PC-3 (cell line): Measurements from ENCODE around the gene ITCH. TPM values are rescaled to one million over a fixed set of nuclear protein-coding genes. Genes with fewer than 3 reads are reported as not detected.

ENCODE experiments used
- ATAC-seq: fragments of 200-7000 bp; cut with Tn5 transposase; 2 replicates; pipeline ENCODE4 v1.9.1; 2020; ENCODE audit warnings: mild to moderate bottlenecking, moderate library complexity
- BruUV-seq: library from RNA; stranded (reverse); fragments of 400-500 nt; replicated peaks from 2 replicates; lab custom pipeline; 2021; lab: Mats Ljungman, UMichigan
- CTCF ChIA-PET: fragments of 300-600 bp; sonication (Branson Sonifier 250); formaldehyde crosslinking; loops from one replicate; lab custom pipeline; 2022; ENCODE audit warnings: antibody characterized with exemption; lab: Charles Lee
- POLR2A ChIA-PET: fragments of 300-600 bp; sonication (Branson Sonifier 250); formaldehyde crosslinking; loops from one replicate; lab custom pipeline; 2022; ENCODE audit warnings: antibody characterized with exemption; ENCODE audit not compliant: unreplicated experiment; lab: Charles Lee
- DNase-seq: peaks from one replicate; pipeline ENCODE4 v3.0.0-alpha.2; 2015
- H2AFZ ChIP-seq: fragments of 300-600 bp; sonication (generic); 2 replicates; pipeline ENCODE4 v1.6.0; 2016; ENCODE audit warnings: antibody characterized with exemption, low read length
- H3F3A ChIP-seq: fragments of 300-600 bp; sonication (generic); one replicate; pipeline ENCODE4 v1.6.0; 2017; ENCODE audit warnings: antibody characterized with exemption, low read length, control low read depth, mild to moderate bottlenecking; ENCODE audit not compliant: unreplicated experiment
- H3K27ac ChIP-seq: fragments of 300-600 bp; sonication (generic); 2 replicates; pipeline ENCODE4 v1.5.1; 2016; ENCODE audit warnings: mild to moderate bottlenecking, low read length
- H3K27me3 ChIP-seq: fragments of 300-600 bp; sonication (generic); 2 replicates; pipeline ENCODE4 v1.6.1; 2016; ENCODE audit warnings: low read length, mixed read lengths
- H3K36me3 ChIP-seq: fragments of 300-600 bp; sonication (generic); 2 replicates; pipeline ENCODE4 v1.6.1; 2016; ENCODE audit warnings: low read depth, mixed run types, low read length, mixed read lengths
- H3K4me1 ChIP-seq: fragments of 300-600 bp; sonication (generic); 2 replicates; pipeline ENCODE4 v1.5.1; 2016; ENCODE audit warnings: low read length; ENCODE audit not compliant: insufficient read depth
- H3K4me2 ChIP-seq: fragments of 300-600 bp; sonication (generic); 2 replicates; pipeline ENCODE4 v1.6.0; 2016; ENCODE audit warnings: low read length
- H3K4me3 ChIP-seq: fragments of 300-600 bp; sonication (generic); 2 replicates; pipeline ENCODE4 v1.5.1; 2016; ENCODE audit warnings: mild to moderate bottlenecking, low read length, mixed read lengths
- H3K79me2 ChIP-seq: fragments of 300-600 bp; sonication (generic); 2 replicates; pipeline ENCODE4 v1.6.1; 2017; ENCODE audit warnings: low read length, mixed read lengths
- H3K9ac ChIP-seq: fragments of 300-600 bp; sonication (generic); 2 replicates; pipeline ENCODE4 v1.6.0; 2016; ENCODE audit warnings: mild to moderate bottlenecking, low read length
- H3K9me2 ChIP-seq: fragments of 300-600 bp; sonication (generic); replicated peaks from 2 replicates; pipeline ENCODE4 v1.6.1; 2016; ENCODE audit warnings: mixed run types, low read length, mixed read lengths
- H3K9me3 ChIP-seq: fragments of 300-600 bp; sonication (generic); 2 replicates; pipeline ENCODE4 v1.6.1; 2016; ENCODE audit warnings: low read length, mixed read lengths
- H4K20me1 ChIP-seq: fragments of 300-600 bp; sonication (generic); 2 replicates; pipeline ENCODE4 v1.6.1; 2016; ENCODE audit warnings: low read length, mixed read lengths
- CTCF ChIP-seq: fragments of 300-600 bp; sonication (generic); conservative IDR thresholded peaks from 2 replicates; pipeline ENCODE4 v1.5.1; 2017; ENCODE audit warnings: antibody characterized with exemption, low read depth, mild to moderate bottlenecking, low read length
- EZH2 ChIP-seq: fragments of 300-600 bp; sonication (generic); IDR thresholded peaks from one replicate; pipeline ENCODE4 v1.6.1; 2017; ENCODE audit warnings: antibody characterized with exemption, mild to moderate bottlenecking, low read length; ENCODE audit not compliant: unreplicated experiment
- EZH2phosphoT487 ChIP-seq: fragments of 300-600 bp; sonication (generic); IDR thresholded peaks from 2 replicates; pipeline ENCODE4 v1.6.1; 2018; ENCODE audit warnings: mild to moderate bottlenecking, antibody characterized with exemption, low read length, borderline replicate concordance
- intact Hi-C: fragments of 100-400 bp; cut with micrococcal nuclease; formaldehyde crosslinking; loops from 2 replicates; pipeline ENCODE4 v1.9.0; 2023
- total RNA-seq: library from RNA; depleted of rRNA; stranded (reverse); fragments of >200 nt; gene quantifications from 2 replicates; pipeline ENCODE4 v1.2.3, GENCODE V29; 2014

ITCH gene
- total RNA-seq, 1 experiment from 2014 or later, result 54.8 TPM

- TF ChIP-seq EZH2phosphoT487, result no peak
- TF ChIP-seq CTCF, result no peak
- TF ChIP-seq EZH2, result no peak
- Histone ChIP-seq H3F3A (no peaks in the 10 kb centered on the region), H3K9me2 (no peaks in the 10 kb centered on the region), H3K27me3 (no peaks in the 10 kb centered on the region), H3K4me2 (no peak overlapping the region), H3K36me3 (peaks cover 15% of the 10 kb centered on the region), H4K20me1 (peaks cover 17% of the 10 kb centered on the region), H2AFZ (no peak overlapping the region), H3K9me3 (no peaks in the 10 kb centered on the region), H3K4me1 (peaks cover 24% of the 10 kb centered on the region), H3K27ac (no peak overlapping the region), H3K9ac (no peak overlapping the region), H3K4me3 (no peak overlapping the region), H3K79me2 (peaks cover 87% of the 10 kb centered on the region)
- BruUV-seq, result no TSS peak
- DNase-seq (no peak), ATAC-seq (no peak)
- ChIA-PET POLR2A (interaction anchor here (0.6 kb wide), 1 partner anchor 865 kb away, joined by 10 read pairs; no protein-coding TSS in a partner anchor), CTCF (no interaction called here)
- intact Hi-C loops, result no loop called here
Measured at GRCh38 chr20:34401741-34402455, 38.8 kb downstream of the ITCH start.

- CTCF ChIA-PET, result no interaction called here
- Histone ChIP-seq H3K36me3 (peaks cover 13% of the 10 kb centered on the region), H3K9me3 (no peaks in the 10 kb centered on the region), H3K4me2 (no peak overlapping the region), H3F3A (no peaks in the 10 kb centered on the region), H3K27ac (no peak overlapping the region), H3K27me3 (no peaks in the 10 kb centered on the region), H2AFZ (no peak overlapping the region), H4K20me1 (peaks cover 17% of the 10 kb centered on the region), H3K4me3 (no peak overlapping the region), H3K4me1 (peaks cover 24% of the 10 kb centered on the region), H3K79me2 (peaks cover 83% of the 10 kb centered on the region), H3K9me2 (no peaks in the 10 kb centered on the region), H3K9ac (no peak overlapping the region)
- BruUV-seq, result no TSS peak
- POLR2A ChIA-PET, result no interaction called here
- ATAC-seq (no peak), DNase-seq (no peak)
- intact Hi-C loops, result no loop called here
- TF ChIP-seq EZH2phosphoT487 (no peak), CTCF (no peak), EZH2 (no peak)
Measured at GRCh38 chr20:34402461-34402860, 39.4 kb downstream of the ITCH start.
